ENCODE data around the gene EPHA8.

Gene EPHA8

DNA sequence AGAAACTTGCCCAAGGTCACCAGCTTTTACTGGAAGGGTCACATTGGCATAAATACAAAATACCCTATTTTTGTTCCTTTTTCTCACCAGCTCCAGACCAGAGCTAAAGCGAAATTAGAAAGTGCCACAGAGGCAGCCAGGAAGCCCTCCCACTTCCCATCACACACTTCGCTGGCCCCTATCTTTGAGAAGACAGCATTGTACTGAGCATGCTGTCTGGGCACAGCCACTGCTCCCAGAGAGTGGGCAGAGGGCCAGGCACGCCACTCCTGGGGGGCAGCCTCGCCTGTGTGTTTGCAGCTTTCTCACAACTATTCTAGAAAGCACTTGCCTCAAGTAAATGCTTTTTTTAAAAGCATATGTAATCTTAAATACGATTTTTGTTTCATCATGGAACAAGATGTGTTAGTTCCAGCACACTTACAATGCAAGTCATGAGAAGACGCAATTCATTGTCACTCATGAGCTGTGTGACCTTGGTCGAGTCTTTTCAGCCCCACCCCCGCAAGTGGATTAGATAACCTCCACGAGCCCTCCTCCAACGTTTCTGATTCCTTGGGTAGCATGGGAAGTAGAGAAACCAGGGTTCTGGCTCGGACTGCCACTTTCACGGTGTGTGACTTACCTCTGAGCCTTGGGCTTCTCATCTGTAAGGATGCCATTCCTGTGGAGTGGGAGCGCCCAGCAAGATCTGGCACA is 25.7 kb upstream of the EPHA8 start:
- no peak for DNase-seq

DNA sequence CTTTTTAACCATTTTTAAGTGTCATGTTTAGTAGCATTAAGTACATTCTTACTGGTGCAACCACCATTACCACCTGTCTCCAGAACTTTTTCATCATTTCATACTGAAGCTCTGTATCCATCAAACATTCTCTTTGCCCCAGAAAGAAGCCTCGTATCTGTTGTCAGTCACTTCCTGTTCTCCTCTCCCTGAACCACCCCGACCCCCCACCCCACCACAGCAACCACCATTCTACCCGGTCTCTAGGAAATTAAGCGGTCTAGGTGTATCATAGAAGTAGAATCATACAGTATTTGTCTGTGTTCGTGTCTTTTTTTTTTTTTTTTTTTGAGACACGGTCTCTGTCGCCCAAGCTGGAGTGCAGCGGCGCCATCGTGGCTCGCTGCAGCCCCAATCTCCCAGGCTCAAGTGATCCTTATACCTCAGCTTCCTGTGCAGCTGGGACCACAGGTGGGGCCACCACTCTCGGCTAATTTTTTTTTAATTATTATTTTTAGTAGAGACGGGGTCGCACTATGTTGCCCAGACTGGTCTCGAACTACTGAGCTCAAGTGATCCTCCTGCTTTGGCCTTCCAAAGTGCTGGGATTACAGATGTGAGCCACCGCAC is 23.7 kb upstream of the EPHA8 start:
- DNase-seq: no peak

DNA sequence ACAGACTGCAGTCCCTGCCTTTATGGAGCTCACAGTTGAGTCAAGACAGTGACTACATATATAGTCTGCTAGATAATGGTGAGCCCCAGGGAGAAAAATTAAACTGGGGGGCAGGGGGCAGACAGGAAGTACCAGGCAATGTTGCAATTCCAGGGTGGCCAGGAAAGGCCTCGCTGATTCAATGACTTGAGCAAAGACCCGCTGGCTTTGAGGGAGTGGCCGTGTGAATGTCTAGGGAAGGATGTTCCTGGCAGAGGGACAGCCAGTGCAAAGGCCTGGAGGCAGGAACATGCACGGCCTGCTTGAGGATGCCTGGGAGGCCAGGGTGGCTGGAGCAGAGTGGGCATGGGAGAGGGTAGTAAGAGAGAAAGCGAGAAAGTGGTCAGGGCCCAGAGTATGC is 23.0 kb upstream of the EPHA8 start:
- DNase-seq: no peak

DNA sequence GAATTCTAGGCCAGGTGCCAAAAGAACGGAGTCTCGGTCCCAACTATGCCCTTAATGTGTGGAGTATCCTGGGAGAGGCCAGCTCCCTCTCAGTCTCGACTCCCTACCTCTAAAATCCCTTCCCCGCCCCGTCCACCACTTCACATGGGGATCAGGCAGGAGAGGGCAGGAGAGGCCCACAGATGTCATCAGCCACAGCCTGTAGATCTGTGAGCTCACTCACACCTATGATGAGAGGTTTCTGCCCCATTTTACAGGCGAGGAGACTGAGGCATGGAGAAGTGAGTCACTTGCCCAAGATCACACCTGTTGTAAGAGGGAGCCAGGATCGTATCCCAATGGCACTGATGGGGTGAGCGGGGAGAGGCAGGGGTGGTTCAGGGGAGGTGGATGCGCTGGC is 20.4 kb upstream of the EPHA8 start:
- DNase-seq: no peak

DNA sequence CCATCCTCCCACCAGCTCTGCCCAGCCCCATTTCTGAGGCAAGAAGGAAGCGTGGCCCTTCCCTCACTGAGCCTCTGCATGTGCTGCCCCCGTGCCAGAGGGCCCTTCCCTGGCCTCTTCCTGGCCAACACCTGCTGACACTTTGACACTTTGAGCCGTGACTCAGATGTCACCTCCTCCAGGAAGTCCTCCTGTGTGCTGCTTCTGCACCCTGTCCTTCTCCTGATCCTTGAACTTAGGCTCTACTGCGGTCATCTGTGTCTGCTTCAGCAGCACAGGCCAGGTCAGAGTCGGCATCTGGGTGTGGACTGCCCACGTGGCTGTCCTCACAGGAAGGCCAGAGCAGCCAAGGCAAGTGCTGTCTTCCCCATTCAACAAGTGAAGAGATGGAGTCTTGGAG is 19.6 kb upstream of the EPHA8 start:
- DNase-seq: no peak

- DNase-seq: no peak
Measured at GRCh38 chr1:22544606-22545005, 18.7 kb upstream of the EPHA8 start.

DNA sequence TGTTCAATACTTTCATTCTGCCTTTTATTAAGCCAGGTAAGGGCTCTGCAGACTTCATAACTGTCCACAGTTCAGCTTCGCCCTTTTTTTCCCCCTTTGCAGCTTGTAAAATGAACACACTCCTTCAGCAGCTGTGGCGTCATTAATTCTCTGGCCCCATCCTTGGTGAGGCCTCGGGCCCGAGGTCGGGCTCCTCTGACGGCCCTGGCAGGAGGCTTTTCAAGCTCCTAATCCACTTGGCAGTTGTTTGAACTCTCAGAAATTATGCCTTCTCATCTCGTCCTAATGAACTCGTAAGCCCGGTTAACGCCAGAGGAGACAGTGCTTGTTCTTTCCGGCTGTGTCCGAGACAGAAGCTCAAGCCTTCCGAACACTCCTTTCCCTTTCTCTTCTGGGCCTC is 18.1 kb upstream of the EPHA8 start:
- no peak for DNase-seq

GRCh38 chr1:22547186-22547817 is 16.0 kb upstream of the EPHA8 start:
- DNase-seq: no peak

DNA sequence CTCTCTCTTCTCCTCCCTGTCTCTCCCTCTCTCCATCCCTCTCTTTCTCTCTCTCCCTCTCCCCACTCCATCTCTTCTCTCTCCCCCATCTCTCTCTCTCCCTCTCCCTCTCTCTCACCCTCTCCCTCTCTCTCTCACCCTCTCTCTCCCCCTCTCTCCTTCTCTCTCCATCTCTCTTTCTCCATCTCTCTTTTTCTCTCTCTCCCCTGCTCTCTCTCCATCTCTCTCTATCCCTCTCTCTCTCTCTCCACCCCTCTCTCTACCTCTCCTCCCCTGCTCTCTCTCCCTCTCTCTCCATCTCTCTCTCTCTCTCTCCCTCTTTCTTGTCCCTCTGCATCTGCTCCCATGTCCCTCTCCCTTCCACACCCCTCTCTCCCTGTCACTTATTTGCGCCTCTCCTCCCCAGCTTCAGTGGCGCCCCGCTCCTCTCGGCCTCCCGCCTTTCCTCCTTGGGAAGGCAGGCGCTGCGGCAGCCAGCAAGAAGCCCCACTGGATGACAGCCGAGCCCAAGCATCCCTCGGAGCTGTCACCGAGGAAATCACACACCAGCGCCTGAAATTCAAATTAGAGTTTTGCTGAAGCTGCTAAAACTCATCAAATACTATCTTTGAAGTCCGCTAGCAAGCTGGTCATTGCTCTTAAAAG is 15.3 kb upstream of the EPHA8 start:
- DNase-seq: no peak

DNA sequence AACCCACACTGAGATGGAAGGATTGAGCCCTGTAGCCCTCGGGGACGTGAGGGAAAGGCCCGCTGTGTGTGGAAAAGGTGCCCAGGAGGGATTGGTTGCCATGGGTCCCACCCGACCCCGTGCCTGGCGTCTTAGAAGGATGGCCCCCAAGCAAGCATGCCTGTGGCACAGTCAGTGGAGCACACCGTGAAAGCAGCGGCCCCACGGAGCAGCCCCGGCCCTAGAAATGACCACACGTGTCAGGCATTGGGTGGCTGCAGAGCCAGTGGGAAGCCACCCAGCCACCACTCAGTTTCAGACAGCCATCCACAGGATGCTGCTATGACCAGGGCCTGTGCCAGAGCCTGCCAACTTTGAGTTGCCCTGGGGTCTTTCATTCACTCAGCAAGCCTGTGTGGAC is 13.3 kb upstream of the EPHA8 start:
- no peak for DNase-seq

DNA sequence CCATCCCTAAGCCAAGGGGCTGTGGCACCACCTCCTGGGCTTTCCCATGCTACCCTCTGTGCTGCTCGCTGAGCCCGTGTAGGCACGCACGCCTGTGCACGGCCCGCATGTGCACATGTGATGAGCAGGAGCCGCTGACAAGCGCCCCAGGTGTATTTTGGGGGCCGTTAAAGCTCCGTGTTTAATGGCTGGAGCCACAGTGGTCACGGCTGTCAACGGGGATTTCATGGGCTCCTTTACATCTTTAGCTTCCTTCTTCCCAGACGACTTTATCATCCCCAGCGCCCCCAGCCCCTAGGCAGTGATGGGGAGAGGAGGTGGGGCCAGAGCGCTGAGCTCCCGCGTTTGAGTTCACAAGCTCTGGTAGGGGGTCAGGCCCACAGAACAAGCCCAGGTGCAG is 11.7 kb upstream of the EPHA8 start:
- DNase-seq: no peak

DNA sequence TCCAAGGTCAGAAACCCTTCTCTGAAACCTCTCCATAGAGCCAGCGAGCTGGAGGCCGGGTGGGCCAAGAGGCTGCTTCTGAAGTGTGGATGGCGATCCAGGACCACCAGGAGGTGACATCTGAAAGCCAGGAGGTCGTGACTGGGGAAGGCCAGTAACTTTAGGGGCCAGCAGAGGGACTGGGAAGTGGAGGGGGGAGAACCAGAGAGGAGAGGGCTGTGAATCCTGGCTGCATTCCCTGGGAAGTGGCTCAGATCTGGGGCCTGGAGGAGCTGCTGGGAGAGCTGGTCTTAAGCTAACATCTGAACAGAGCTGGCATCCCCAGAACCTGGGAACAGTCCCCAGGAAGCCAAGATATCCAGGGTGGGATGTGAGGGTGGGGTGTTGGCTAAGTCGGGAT is 11.3 kb upstream of the EPHA8 start:
- no peak for DNase-seq

DNA sequence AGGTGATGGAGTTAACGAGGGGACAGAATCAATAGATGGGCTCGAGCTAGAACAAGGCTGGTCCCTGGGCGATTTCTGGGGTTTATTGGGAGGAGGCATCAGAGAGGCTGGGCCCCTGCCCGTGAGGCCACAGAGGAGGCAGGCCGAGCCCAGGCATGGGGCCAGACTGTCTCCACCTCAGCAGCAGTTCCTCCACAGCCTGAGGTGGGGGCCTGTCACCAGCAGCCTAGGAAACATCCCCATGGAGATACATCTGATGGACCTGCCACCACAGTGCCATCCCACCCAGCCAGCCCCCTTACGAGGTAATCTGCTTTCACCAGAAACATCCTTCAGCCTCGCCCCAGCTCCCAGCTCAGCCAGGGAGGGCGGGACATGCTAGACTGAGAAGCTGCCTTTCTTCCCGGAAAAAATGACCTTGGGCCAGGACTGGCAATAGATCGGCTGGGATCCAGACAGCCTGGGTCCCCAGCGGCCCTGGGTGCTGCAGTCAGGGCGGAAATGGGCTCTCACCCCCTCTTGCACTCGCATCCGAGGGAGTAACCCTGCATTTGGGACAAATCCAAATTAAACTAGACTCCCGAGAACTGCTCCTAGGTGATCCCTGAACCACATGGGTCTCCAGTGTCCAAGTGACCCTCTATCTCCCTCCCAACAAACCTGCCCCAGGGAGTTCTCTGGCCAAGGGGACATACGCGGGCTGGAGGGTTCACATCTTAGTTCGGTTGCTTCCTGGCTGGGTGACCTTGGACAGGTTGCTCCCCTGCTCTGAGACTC is 10.0 kb upstream of the EPHA8 start:
- DNase-seq: no peak

GRCh38 chr1:22553991-22554522 is 9.2 kb upstream of the EPHA8 start:
- DNase-seq: no peak

- DNase-seq: no peak
Measured at GRCh38 chr1:22555371-22555656, 8.0 kb upstream of the EPHA8 start.

DNA sequence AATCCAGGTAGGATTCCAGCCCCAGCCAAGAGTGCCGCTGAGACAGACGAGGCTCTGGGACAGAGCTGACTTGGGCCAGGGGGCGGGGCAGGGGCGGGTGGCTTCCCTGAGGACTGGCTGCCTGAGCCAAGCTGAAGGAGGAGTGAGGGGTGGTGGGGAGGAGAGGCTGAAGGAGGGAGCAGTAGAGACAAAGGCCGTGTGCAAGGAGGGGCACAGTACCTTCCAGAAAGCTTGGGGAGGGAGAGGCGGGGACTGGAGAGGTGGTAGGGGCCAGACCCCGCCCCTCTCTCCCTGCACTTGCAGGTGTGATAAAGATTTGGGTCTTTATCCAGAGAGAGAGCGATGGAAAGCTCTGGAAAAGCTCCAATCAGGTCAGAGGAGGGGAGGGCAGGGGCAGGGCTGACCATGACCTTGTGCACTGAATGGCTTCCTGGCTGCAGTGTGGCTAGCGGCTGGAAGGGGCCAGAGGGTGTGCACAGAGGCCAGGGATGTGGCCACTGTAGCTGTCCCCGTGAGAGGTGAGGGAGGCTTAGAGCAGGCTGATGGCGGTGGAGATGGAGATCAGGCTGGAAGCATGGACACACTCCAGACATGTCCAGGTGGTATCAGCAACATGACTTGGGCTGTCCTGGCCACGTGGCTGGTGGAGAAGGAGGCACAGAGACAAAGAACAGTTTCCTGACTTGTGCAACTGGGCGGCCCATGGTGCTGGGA is 6.7 kb upstream of the EPHA8 start:
- DNase-seq: no peak

DNA sequence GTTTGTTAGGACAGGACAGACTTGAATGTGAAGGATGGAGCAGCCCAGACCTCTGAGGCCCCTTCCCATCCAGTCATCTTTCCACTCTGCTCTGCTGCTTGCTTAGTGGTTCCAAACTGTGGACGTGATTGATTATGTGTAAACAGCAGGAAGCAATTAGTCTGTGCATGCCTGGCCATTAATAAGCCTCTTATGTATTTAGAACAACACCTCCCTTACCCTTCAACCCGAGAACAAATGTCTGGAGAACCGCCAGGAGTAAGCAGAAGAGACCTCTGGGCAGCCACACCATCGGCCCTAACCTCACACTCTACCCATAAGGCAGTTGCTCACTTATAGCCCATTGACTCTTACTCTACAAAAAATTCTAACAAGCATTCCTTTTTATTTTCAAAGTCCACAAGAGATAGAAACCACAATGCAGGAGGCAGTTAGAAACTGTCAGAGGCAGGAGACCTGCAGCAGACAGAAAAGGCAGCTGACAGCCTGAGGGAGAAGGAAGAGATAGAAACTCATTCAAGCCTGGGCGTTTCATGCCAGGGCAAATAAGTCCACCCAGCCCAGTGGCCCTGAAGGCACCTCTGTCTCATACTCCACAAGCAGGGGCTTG is 5.8 kb upstream of the EPHA8 start:
- no peak for DNase-seq

DNA sequence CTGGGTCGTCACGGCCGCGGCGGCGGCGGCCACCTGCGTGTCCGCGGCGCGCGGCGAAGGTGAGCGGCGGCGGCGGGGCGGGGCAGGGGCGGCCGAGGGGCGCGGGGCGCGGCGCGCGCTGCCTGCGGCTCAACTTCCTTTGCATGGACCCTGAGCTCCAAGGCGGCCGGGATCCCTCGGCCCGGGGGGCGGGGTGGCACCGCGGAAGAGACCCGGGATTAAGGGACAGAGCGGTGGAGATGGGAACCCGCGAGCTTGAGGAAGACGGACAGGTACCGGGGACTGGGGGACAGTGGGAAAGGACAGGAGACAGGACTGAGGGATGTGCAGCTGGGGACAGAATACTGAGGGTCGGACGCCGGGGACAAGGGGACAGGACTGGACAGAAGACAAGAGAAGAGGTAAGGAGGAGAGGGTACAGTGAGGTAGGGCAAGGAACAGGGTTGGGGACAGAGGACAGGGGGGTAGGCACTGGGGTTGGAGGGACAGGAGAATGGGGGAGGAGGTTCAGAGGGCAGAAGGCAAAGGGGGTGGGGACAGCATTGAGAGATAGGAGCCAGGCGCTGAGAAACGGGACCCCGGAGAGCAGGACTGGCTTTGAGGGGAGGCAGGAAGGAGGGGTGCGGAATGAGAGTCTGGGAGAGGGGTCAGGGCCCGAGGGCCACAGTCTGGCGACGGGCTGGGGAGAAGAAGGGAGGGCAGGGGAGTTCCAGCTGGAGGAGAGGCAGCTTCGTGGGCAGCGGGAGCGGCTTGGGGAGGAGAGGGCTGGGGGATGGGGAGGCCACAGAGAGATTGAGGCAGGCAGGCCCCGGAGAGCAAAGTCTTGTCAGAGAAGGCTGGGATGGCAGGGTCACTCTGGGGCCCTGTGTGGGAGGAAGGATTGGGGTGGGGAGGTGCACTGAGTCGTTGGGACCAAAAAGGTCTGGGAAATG is 648 bp downstream of the EPHA8 start:
- no peak for DNase-seq

DNA sequence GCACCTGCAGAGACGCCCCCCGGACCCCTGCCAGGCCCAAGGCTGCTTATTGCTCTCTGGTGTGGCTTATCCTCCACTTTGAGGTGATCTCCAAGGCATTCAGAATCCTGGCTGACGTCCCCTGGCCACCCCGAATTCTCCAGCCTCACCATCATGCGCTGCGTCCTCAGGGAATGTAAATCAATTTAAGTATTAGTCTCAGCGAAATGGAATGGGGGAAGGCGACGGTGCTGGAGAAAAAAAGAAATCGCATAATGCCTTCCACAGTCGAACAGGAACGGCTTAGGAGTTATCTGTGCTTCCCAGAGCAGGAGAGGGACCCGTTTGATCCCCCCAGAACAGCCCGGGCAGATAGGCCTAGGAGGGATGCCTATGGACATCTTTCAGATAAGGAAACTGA is 2.9 kb downstream of the EPHA8 start:
- no peak for DNase-seq

GRCh38 chr1:22567197-22567596 is 3.9 kb downstream of the EPHA8 start:
- DNase-seq: no peak

DNA sequence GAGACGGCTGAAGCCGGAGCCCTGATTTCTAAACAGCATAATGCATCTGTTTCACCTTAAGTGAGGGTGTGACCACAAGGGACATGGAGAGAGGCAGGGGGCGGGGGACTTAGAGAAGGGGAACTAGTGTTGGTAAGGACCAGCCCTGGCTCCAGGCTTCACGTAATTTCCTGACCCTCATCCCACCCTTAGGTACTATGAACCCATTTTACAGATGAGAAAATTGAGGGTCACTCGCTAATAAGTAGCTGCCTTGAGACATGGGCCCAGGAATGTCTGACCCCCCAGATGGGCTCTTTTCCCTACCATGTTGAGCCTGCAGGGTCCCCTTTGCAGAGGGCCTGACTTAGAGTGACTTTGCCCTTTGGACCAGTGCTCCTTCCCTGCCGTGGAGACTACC is 4.7 kb downstream of the EPHA8 start:
- no peak for DNase-seq

Measured in stimulated activated CD4-positive, alpha-beta T cell treated with anti-CD3 and anti-CD28 coated beads, Interleukin-4, amount 100 ng/mL, for 4 hours (primary cell).